Activated CD8-positive, alpha-beta T cell treated with anti-CD3 and anti-CD28 coated beads, Interleukin-2, amount 10 ng/mL, durations not matched to agents 7 days and 5 days (primary cell): ENCODE data around the gene CEBPG. TPM values are rescaled to one million over a fixed set of nuclear protein-coding genes. Genes with fewer than 3 reads are reported as not detected.

Experiments used
- ATAC-seq: fragments of 150-1000 bp; cut with Tn5 transposase; one replicate; pipeline ENCODE4 v1.10.0; 2021; ENCODE audit warnings: moderate library complexity
- CTCF ChIA-PET: fragments of 350-600 bp; sonication (Branson Sonifier 250); formaldehyde crosslinking; loops from one replicate; lab custom pipeline; 2021; ENCODE audit warnings: antibody characterized with exemption; lab: Charles Lee
- POLR2A ChIA-PET: fragments of 350-600 bp; sonication (Branson Sonifier 250); formaldehyde crosslinking; loops from one replicate; lab custom pipeline; 2021; ENCODE audit warnings: antibody characterized with exemption; lab: Charles Lee
- DNase-seq: peaks from one replicate; pipeline ENCODE4 v3.0.0-alpha.2; 2020
- H3K27ac Mint-ChIP-seq: one replicate; pipeline ENCODE4 v1.8.0; 2021; ENCODE audit warnings: mild to moderate bottlenecking, mixed read lengths
- H3K27me3 Mint-ChIP-seq: one replicate; pipeline ENCODE4 v1.8.0; 2021; ENCODE audit warnings: low read depth, mixed read lengths
- H3K36me3 Mint-ChIP-seq: one replicate; pipeline ENCODE4 v1.8.0; 2021; ENCODE audit warnings: low read depth, mixed read lengths
- H3K4me1 Mint-ChIP-seq: one replicate; pipeline ENCODE4 v1.8.0; 2021; ENCODE audit warnings: low read depth, mixed read lengths
- H3K4me3 Mint-ChIP-seq: one replicate; pipeline ENCODE4 v1.8.0; 2021; ENCODE audit warnings: mild to moderate bottlenecking, mixed read lengths
- H3K9me3 Mint-ChIP-seq: one replicate; pipeline ENCODE4 v1.8.0; 2022; ENCODE audit warnings: mixed read lengths; ENCODE audit not compliant: insufficient read depth
- total RNA-seq, 2 experiments: library from RNA; stranded (reverse); gene quantifications; one replicate each; pipeline ENCODE4 v1.2.3, GENCODE V29; 2021

Gene CEBPG
- total RNA-seq, 2 experiments from 2014 or later, result 19.6 to 20.6 TPM

DNA sequence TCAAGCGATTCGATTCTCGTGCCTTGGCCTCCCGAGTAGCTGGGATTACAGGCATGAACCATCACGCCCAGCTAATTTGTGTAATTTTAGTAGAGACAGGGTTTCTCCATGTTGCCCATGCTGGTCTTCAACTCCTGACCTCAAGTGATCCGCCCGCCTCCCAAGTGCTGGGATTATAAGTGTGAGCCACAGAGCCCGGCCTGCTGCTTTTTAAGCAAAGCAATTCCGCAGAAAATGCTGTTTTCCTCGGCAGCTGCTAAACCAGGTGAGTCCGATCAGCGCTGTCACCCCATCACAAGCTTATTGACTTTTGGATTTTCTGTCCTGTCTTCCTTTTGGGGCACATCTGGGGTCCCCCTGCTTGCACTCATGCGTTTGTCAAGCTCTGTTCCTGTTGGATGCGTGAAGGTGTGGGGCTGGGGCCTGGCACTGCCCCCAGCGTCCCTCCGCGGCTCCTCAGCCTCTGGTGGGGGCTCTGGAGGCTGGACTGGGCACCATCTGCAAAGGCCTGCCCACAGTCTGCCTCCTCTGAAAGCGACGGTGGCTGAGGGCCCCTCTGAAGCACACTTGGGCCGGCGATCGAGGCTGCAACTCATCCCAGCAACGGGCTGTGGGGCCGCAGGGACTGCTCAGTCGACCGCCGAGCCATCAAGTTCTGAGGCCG lies 25.7 kb downstream of the CEBPG start:
- ATAC-seq (no peak), DNase-seq (no peak)
- no peaks in the 10 kb centered on the region for H3K9me3 Mint-ChIP-seq
- no peaks in the 10 kb centered on the region for H3K27me3 Mint-ChIP-seq
- H3K4me1 Mint-ChIP-seq, result no peaks in the 10 kb centered on the region
- no peaks in the 10 kb centered on the region for H3K36me3 Mint-ChIP-seq
- POLR2A ChIA-PET, result no interaction called here
- CTCF ChIA-PET, result interaction anchor here (1.2 kb wide), 1 partner anchor 17 kb away, joined by 4 read pairs; no protein-coding TSS in a partner anchor
- H3K27ac Mint-ChIP-seq, result no peak overlapping the region
- no peak overlapping the region for H3K4me3 Mint-ChIP-seq

DNA sequence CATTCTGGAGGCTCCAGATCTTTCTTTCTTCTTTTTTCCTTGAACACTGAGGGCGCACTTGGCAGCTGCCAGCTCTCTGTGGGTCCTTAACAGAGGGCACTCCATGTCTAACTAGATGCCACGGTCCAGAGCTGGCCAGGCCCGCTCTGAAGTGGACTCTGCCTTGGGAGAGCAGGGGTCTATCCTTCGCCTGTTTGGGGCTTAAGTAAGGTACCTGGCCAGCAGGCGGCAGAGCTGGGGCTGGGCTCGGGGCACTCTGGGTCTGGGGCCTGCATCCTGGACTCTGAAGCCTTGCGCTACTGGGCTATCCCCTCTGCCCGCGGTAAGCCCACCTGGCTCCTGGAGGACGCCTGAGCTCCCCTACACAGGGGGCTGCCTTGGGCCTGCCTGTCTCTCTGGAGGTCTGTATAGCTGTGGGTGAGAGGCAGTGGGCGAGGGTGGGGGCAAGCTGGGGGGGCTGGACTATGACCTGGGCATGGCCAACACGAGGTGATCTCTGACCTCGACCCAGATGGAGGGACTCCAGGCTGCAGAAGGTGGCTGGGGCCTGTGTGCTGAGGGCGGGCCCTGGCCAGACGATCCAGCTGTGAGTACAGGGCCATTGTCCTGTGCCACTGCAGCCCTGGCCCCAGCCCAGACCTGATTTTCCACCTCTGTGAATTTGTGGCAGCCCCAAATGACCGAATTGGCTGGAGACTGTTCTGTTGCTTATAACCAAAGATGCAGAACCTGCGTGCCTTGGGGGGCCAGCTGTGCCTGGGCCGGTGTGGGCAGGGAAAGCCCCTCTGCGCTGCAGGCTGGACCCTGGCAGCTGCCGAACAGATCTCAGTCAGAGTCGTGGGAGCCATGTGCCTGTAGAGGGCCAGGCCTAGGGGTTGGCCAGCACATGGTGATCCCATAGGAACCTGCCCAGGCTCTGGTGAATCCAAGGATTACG lies 26.5 kb downstream of the CEBPG start:
- DNase-seq (no peak), ATAC-seq (no peak)
- H3K27ac Mint-ChIP-seq, result no peak overlapping the region
- H3K36me3 Mint-ChIP-seq, result no peaks in the 10 kb centered on the region
- POLR2A ChIA-PET, result no interaction called here
- H3K4me3 Mint-ChIP-seq, result no peak overlapping the region
- no peaks in the 10 kb centered on the region for H3K27me3 Mint-ChIP-seq
- H3K4me1 Mint-ChIP-seq, result no peaks in the 10 kb centered on the region
- CTCF ChIA-PET, result no interaction called here
- no peaks in the 10 kb centered on the region for H3K9me3 Mint-ChIP-seq

DNA sequence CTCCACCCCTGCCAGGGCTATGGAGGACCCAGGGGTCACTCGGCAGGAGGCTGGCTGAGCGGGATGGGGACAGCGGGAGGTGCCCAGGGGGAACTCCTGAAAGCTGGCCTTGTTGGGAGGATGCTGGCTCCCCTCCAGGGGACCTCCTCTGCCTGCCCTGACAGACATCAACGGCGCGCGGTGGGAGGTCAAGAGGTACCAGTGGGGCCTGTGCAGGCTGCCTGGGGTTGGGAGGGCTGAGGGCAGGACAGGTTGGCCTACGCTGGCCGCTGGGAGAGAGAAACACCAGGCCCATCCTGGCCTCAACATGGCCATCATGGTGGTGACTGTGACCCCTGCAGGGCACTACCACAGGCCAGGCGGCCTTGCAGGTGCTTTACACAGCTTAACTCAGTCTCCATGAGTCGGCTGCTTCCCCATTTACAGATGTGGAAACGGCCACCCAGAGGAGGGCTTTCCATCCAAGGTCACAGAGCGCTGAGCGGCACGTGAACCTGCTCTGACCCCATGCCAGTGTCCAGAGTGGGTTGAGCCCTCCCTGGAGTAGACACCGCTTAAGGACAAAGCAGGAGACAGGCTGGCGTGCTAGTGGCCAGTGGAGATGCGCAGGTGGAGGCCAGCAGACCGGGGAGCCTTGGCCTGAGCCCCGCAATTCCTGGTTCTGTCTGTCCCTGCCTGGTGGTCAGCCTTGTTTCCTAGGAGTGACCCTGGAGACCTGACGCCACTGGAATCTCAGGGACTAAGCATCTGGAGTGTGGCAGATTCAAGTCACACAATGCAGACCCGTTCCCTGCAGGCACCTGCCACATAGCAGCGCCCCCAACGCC lies 27.6 kb downstream of the CEBPG start:
- H3K9me3 Mint-ChIP-seq, result no peaks in the 10 kb centered on the region
- H3K27me3 Mint-ChIP-seq, result no peaks in the 10 kb centered on the region
- DNase-seq, result no peak
- ATAC-seq, result no peak
- H3K4me1 Mint-ChIP-seq, result no peaks in the 10 kb centered on the region
- ChIA-PET POLR2A (no interaction called here), CTCF (no interaction called here)
- H3K36me3 Mint-ChIP-seq, result no peaks in the 10 kb centered on the region
- no peak overlapping the region for H3K27ac Mint-ChIP-seq
- H3K4me3 Mint-ChIP-seq, result no peak overlapping the region

DNA sequence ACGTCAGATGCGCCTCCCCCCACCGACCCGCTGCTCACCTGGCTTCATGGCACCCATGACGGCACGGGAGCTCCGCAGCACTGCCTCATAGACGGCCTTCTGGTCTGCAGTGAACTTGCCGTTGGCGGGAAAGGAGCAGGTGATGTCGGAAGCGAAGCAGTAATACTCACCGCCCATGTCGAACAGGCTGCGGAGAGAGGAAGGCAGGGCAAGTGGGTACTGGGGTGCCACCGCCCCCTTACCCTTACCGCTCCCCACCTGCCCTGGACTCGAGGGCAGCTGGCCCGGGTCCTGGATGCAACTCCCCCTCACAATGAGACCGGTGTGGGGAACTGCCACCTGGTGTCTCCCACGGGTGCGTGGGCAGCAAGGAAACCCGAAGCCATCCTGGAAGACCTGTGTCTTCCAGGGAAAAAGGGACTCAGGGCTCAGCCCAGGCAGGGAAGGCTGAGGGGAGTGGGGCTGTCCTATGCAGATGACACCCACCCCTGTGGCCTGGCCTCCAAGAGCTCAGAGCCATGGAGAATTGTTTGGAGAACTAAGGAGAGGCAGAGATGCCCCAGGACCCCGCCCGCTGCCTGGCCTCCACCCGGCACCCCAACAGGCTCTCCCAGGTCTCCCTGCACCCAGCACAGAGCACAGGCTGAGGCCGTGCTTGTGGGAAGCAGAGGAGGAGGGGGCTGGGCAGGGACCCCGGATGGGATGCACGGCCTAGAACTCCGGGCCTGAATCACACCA lies 28.3 kb downstream of the CEBPG start:
- DNase-seq (no peak), ATAC-seq (no peak)
- Mint-ChIP-seq H3K36me3 (no peaks in the 10 kb centered on the region), H3K27ac (no peak overlapping the region), H3K27me3 (no peaks in the 10 kb centered on the region), H3K4me1 (no peaks in the 10 kb centered on the region), H3K4me3 (no peak overlapping the region), H3K9me3 (no peaks in the 10 kb centered on the region)
- CTCF ChIA-PET, result no interaction called here
- POLR2A ChIA-PET, result no interaction called here

DNA sequence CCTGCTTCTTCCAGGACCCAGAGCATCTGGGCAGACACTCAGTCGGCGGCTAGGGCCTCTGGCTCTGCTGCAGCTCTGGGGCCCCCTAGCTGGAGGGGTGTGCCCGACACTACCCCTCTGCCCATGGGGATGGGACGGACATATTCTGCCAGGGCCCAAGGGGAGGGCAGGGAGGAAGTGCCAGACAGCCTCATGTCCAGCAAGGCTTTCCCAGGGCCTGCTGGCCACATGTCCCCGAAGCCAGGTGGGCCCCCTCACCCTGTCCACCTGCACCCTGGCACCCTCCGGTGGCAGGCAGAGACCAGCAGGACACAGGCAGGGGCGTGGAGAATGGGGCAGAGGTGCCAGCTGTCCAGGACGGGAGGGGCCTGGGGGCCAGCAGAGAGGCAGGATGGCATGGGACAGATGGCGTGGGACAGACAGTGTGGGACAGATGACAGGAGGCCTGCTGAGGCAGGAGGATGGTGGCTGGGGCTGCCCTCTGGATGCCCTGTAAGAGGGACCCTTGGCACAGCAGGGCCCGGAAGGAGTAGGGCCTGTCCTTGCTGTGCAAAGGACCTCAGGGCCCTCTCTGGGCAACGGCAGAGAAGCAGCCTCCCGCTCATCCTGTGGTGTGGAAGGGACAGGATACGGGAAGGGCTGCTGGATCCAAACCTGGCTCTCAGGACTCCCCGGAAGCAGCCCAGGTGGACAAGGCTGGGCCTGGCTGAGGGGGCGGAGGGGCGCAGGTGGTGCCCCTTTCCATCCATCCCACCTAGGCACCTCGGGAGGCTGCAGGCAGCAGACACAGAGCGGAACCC lies 29.1 kb downstream of the CEBPG start:
- CTCF ChIA-PET, result no interaction called here
- Mint-ChIP-seq H3K36me3 (no peaks in the 10 kb centered on the region), H3K4me3 (no peak overlapping the region), H3K27me3 (no peaks in the 10 kb centered on the region), H3K9me3 (no peaks in the 10 kb centered on the region), H3K4me1 (no peaks in the 10 kb centered on the region), H3K27ac (no peak overlapping the region)
- POLR2A ChIA-PET, result no interaction called here
- no peak for ATAC-seq
- no peak for DNase-seq

DNA sequence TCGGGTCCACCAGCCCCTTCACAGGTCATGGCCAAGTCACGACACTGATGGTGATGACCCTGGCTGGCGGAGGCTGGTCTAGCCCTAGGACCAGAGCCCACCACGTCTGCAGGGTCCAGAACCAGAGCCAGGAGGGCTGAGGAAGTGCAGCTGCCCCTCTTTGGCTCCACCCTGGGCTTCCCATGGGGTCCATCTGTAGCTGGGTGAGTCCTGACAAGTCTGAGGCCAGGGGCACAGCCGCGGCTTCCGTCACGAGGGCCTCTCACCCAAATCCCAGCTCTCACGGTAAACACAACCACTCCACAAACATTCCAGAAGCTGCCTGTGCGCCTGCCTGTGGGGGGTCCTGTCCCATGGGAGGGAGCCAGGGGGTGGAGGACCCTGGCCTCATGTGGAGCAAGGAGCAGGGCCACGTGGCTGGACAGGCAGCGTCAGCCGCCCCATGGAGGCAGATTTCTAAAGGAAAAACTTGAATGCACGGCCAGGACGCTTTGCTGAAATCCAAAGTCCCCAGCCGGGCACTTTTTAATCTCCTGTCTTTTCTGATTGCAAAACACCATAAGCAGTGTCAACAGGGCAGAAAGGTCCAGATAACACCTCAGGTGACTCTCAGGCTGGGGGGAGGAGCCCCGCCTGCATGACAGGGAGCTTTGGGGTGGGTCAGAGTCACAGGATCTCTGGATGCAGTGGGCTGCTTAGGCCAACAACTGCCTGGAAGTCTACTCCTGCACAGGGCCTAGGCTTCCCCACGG lies 29.9 kb downstream of the CEBPG start:
- Mint-ChIP-seq H3K4me3 (no peak overlapping the region), H3K27me3 (no peaks in the 10 kb centered on the region), H3K36me3 (no peaks in the 10 kb centered on the region), H3K9me3 (no peaks in the 10 kb centered on the region), H3K4me1 (no peaks in the 10 kb centered on the region), H3K27ac (no peak overlapping the region)
- ChIA-PET POLR2A (no interaction called here), CTCF (interaction anchor here (0.6 kb wide), 1 partner anchor 795 kb away, joined by 3 read pairs; no protein-coding TSS in a partner anchor)
- ATAC-seq (no peak), DNase-seq (no peak)

- Mint-ChIP-seq H3K4me3 (no peak overlapping the region), H3K4me1 (no peaks in the 10 kb centered on the region), H3K36me3 (no peaks in the 10 kb centered on the region), H3K27me3 (no peaks in the 10 kb centered on the region), H3K9me3 (no peaks in the 10 kb centered on the region), H3K27ac (no peak overlapping the region)
- ChIA-PET POLR2A (no interaction called here), CTCF (interaction anchor here (0.6 to 1.4 kb wide), 2 partner anchors 374 to 795 kb away, joined by 3 read pairs; no protein-coding TSS in a partner anchor)
- no peak for DNase-seq
- ATAC-seq, result no peak
Observed at GRCh38 chr19:33403973-33404304, 30.4 kb downstream of the CEBPG start.

DNA sequence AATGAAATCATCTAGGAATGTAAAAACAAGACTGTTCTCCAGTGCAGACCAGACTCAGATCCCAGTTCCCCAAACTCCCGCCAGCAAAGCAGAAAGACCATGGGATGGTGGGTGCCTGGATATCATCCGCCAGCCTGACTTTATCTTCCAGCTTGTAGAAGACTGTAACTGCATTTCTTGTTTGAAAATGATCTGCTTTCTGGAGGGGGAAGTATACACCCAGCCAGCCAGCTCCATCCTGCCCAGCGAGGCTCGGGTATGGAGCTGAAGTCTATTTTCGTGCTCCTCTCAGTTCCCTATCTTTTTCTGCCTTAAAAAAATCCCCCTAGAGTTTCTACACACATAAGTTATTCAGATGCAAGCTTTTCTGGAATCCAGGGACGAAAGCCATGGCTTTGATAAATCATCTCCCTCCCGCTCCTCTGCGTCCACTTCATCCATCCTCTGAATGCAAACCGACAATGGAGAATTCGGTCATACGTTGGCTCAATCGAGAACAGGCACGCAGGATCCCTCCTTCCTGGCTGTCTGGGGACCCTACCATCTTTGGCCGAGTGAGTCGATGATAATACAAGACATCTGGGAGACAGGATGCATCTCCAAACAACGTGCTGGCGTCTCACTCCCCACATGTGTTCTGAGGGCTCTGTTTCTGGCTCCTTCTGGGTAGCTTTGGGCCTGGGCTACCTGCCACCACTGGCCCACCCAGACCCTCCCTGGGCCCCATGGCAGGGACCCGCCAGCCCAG lies 31.2 kb downstream of the CEBPG start:
- ATAC-seq (no peak), DNase-seq (no peak)
- Mint-ChIP-seq H3K36me3 (no peaks in the 10 kb centered on the region), H3K4me3 (no peak overlapping the region), H3K27me3 (no peaks in the 10 kb centered on the region), H3K27ac (no peak overlapping the region), H3K4me1 (no peaks in the 10 kb centered on the region), H3K9me3 (no peaks in the 10 kb centered on the region)
- POLR2A ChIA-PET, result no interaction called here
- CTCF ChIA-PET, result interaction anchor here (1.2 to 1.4 kb wide), 2 partner anchors 16 to 373 kb away, joined by 3 read pairs; no protein-coding TSS in a partner anchor

GRCh38 chr19:33405254-33405552 lies 31.7 kb downstream of the CEBPG start:
- H3K36me3 Mint-ChIP-seq, result no peaks in the 10 kb centered on the region
- no peaks in the 10 kb centered on the region for H3K9me3 Mint-ChIP-seq
- no peaks in the 10 kb centered on the region for H3K27me3 Mint-ChIP-seq
- no peak overlapping the region for H3K27ac Mint-ChIP-seq
- H3K4me1 Mint-ChIP-seq, result no peaks in the 10 kb centered on the region
- DNase-seq, result no peak
- no peak for ATAC-seq
- ChIA-PET CTCF (interaction anchor here (1.2 to 1.4 kb wide), 2 partner anchors 16 to 373 kb away, joined by 3 read pairs; no protein-coding TSS in a partner anchor), POLR2A (no interaction called here)
- H3K4me3 Mint-ChIP-seq, result no peak overlapping the region
